ENCODE measurements around the gene TMEM51. TPM values are rescaled to one million over a fixed set of nuclear protein-coding genes. Genes with fewer than 3 reads are reported as not detected.

Gene TMEM51
- total RNA-seq, 4 donors from 2014 or later = 6.4 to 12.2 (median 10.6) TPM

DNA sequence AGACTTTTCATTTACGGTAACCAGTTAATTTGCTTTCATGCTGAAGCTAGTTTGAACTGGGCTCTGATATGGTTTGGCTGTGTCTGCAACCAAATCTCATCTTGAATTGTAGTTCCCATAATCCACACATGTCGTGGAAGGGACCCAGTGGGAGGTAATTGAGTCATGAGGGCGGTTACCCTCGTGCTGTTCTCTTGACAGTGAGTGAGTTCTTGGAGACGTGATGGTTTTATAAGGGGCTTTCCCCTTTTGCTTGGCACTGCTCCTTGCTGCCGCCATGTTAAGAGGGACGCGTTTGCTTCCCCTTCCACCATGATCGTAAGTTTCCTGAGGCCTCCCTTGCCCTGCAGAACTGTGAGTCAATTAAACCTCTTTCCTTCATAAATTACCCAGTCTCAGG lies 83.2 kb downstream of the TMEM51 start:
- H3K4me3 ChIP-seq = no peak overlapping the region
- no peaks in the 10 kb centered on the region for H3K36me3 ChIP-seq
- H3K9me3 ChIP-seq = no peaks in the 10 kb centered on the region
- no peak for DNase-seq (ENCODE audit: low spot score in 2 of 2)
- H3K27me3 ChIP-seq = no peaks in the 10 kb centered on the region
- H3K4me1 ChIP-seq = no peaks in the 10 kb centered on the region
- 72% methylated on average over 9 of the region's 9 CpGs for WGBS
- no peak overlapping the region for H3K27ac ChIP-seq
- TF ChIP-seq POLR2AphosphoS5 (IDR thresholded peaks at IDR 0.05) (no peak), EP300 (IDR thresholded peaks at IDR 0.05) (no peak), POLR2A (IDR thresholded peaks at IDR 0.05) (no peak)
- TF ChIP-seq, protein P1, sequence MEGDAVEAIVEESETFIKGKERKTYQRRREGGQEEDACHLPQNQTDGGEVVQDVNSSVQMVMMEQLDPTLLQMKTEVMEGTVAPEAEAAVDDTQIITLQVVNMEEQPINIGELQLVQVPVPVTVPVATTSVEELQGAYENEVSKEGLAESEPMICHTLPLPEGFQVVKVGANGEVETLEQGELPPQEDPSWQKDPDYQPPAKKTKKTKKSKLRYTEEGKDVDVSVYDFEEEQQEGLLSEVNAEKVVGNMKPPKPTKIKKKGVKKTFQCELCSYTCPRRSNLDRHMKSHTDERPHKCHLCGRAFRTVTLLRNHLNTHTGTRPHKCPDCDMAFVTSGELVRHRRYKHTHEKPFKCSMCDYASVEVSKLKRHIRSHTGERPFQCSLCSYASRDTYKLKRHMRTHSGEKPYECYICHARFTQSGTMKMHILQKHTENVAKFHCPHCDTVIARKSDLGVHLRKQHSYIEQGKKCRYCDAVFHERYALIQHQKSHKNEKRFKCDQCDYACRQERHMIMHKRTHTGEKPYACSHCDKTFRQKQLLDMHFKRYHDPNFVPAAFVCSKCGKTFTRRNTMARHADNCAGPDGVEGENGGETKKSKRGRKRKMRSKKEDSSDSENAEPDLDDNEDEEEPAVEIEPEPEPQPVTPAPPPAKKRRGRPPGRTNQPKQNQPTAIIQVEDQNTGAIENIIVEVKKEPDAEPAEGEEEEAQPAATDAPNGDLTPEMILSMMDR (IDR thresholded peaks at IDR 0.05) = no peak

DNA sequence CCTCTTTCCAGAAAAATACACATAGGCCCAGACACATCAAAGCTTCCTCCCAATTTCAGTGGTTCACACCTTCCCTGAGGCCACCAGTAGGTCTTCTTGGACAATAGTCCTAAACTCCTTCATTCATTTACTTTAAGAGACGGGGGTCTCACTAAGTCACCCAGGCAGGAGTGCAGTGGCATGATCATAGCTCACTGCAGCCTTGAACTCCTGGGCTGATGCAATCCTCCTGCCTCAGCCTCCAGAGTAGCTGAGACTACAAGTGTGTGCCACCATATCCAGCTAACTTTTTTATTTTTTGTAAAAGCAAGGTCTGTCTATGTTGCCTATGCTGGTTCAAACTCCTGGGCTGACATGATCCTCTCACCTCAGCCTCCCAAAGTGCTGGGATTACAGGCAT lies 85.2 kb downstream of the TMEM51 start:
- Histone ChIP-seq H3K27ac (no peak overlapping the region), H3K36me3 (no peaks in the 10 kb centered on the region), H3K27me3 (no peaks in the 10 kb centered on the region), H3K4me1 (no peaks in the 10 kb centered on the region), H3K4me3 (no peak overlapping the region), H3K9me3 (no peaks in the 10 kb centered on the region)
- WGBS = 86% methylated on average over 1 of the region's 1 CpG
- no peak for DNase-seq (ENCODE audit: low spot score in 2 of 2)
- TF ChIP-seq POLR2A (IDR thresholded peaks at IDR 0.05) (no peak), POLR2AphosphoS5 (IDR thresholded peaks at IDR 0.05) (no peak), EP300 (IDR thresholded peaks at IDR 0.05) (no peak)
- TF ChIP-seq, protein P1 (IDR thresholded peaks at IDR 0.05) = no peak

DNA sequence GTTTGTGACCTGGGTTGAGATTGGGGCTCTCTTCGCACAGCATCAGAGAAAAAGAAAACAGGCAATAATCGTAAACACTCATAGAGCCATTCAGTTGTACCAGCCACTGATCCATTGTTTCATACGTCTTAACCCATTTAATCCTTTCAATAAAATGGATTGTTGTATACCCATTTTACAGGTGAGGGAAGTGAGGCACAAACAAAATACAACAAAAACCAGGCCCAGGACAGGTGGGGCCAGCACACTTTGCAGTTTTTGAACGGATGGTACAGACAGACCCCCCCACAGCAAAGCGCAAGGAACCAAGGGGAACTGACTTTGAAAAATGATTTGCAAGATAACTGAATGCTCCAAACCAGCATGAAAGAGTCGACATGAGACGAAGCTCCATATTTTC lies 89.2 kb downstream of the TMEM51 start:
- WGBS = 89% methylated on average over 7 of the region's 7 CpGs
- Histone ChIP-seq H3K27ac (no peak overlapping the region), H3K27me3 (peaks cover 10% of the 10 kb centered on the region), H3K36me3 (no peaks in the 10 kb centered on the region), H3K4me3 (no peak overlapping the region), H3K9me3 (no peaks in the 10 kb centered on the region), H3K4me1 (peaks cover 16% of the 10 kb centered on the region)
- no peak for DNase-seq (ENCODE audit: low spot score in 2 of 2)
- TF ChIP-seq POLR2AphosphoS5 (IDR thresholded peaks at IDR 0.05) = no peak
- TF ChIP-seq POLR2A (IDR thresholded peaks at IDR 0.05) = no peak
- TF ChIP-seq, protein P1 (IDR thresholded peaks at IDR 0.05) = no peak
- TF ChIP-seq EP300 (IDR thresholded peaks at IDR 0.05) = no peak

DNA sequence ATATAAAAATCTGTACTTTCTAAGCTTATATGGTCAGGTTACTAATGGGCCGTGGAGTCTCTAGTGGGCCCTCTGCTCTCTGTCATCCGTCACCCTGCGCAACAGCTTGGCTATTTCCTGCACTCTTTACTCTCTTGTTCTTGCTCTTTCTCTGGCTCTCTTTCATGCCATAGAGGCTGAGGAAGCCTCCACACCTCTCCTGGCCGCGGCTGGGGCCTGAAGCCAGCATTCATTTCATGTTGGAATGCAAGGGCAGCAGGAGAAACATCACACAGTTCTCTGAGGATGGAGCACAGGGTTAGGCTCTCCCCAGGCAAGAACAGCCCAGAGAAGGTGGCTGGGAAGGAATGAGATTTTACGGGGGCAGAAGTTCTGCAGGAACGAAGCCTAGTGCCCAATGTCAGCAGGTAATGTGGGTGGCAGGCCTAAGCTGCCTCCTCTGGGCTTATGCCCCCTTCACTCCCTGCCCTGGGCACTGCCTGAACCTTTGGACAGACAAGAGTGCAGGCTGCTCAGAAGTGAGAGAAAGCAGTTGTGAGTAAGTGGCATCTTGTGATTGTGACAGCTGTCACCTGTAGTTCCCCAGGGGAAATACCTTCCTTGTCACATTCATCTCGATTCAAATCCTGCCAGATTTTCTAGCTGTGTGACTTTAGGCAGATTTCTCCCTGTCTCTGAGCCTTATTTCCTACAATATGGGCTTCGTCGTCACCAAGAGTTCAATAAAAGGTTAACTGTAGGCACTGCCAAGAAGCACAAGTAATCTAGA lies 89.9 kb downstream of the TMEM51 start:
- H3K4me1 ChIP-seq = peaks cover 16% of the 10 kb centered on the region
- no peaks in the 10 kb centered on the region for H3K9me3 ChIP-seq
- H3K4me3 ChIP-seq = no peak overlapping the region
- TF ChIP-seq, protein P1 (IDR thresholded peaks at IDR 0.05) = no peak
- TF ChIP-seq POLR2A (IDR thresholded peaks at IDR 0.05) (no peak), EP300 (IDR thresholded peaks at IDR 0.05) (no peak), POLR2AphosphoS5 (IDR thresholded peaks at IDR 0.05) (no peak)
- H3K27ac ChIP-seq = no peak overlapping the region
- 75% methylated on average over 10 of the region's 10 CpGs for WGBS
- peaks cover 13% of the 10 kb centered on the region for H3K27me3 ChIP-seq
- H3K36me3 ChIP-seq = no peaks in the 10 kb centered on the region
- DNase-seq (ENCODE audit: low spot score in 2 of 2) = no peak

DNA sequence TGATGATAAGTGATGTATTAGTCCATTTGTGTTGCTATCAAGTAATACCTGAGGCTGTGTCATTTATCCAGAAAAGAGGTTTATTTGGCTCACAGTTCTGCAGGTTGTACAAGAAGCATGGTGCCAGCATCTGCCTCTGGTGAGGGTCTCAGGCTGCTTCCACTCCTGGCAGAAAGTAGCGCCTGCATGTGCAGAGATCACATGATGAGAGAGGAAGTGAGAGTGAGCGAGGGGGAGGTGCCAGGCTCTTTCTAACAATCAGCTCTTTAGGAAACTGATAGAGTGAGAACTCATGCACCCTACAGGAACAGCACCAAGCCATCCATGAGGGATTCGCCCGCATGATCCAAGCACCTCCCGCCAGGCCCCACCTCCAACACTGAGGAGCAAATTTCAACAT lies 91.3 kb downstream of the TMEM51 start:
- Histone ChIP-seq H3K36me3 (no peaks in the 10 kb centered on the region), H3K27ac (no peak overlapping the region), H3K9me3 (no peaks in the 10 kb centered on the region), H3K27me3 (peaks cover 18% of the 10 kb centered on the region), H3K4me3 (no peak overlapping the region), H3K4me1 (peaks cover 16% of the 10 kb centered on the region)
- DNase-seq (ENCODE audit: low spot score in 2 of 2) = no peak
- WGBS = 88% methylated on average over 5 of the region's 5 CpGs
- TF ChIP-seq POLR2A (IDR thresholded peaks at IDR 0.05) = no peak
- TF ChIP-seq, protein P1 (IDR thresholded peaks at IDR 0.05) = no peak
- TF ChIP-seq POLR2AphosphoS5 (IDR thresholded peaks at IDR 0.05) = no peak
- no peak for TF ChIP-seq EP300 (IDR thresholded peaks at IDR 0.05)
